Iris pigment epithelial cell (primary cell): ENCODE results near the gene BEST3.
A peak's percentile ranks its signal among the peaks of the same experiment; 100 is the strongest.
"Not testable (repeated sequence)": the region's sequence is repeated elsewhere in the genome, so short reads cannot be mapped to it uniquely, and the experiment has no call there.

Experiments
- DNase-seq: peaks from one replicate; pipeline ENCODE4 v3.0.0-alpha.2; 2011; ENCODE audit warnings: low read depth

Gene BEST3

DNA sequence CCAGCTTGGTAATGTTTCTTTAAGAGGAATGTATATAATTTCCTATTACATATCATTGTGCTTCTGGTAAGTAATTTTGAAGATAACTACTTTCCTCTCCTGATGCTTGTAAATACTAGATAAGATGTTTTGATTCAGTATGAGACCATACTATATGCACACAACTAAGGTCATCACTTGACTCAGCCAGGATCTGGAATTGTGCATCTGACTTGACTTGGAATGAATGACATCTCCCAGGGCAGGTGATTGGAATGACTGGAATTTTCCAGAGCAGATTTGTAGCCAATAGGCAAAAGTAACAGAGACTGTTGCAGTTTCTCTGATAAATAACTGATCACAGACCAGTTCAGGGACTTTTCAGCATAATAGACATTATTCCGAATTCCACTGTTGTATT is 11.1 kb downstream of the BEST3 start:
- peak; percentile 62 for DNase-seq

DNA sequence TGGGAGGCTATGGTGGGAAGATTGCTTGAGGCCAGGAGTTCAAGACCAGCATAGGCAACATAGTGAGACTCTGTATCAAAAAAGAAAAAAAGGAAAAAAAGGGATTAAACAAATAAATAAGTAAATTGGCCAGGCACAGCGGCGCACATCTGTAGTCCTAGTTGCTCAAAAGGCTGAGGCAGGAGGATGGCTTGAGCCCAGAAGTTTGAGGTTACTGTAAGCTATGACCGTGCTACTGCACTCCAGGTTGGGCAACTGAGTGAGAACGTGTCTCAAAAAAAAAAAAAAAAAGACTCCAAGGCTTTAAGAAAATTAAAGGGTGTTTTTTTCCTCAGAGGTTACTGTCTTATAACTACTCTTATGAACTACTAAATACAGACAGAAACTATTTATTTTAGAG is 11.7 kb downstream of the BEST3 start:
- peak; percentile 64 for DNase-seq

DNA sequence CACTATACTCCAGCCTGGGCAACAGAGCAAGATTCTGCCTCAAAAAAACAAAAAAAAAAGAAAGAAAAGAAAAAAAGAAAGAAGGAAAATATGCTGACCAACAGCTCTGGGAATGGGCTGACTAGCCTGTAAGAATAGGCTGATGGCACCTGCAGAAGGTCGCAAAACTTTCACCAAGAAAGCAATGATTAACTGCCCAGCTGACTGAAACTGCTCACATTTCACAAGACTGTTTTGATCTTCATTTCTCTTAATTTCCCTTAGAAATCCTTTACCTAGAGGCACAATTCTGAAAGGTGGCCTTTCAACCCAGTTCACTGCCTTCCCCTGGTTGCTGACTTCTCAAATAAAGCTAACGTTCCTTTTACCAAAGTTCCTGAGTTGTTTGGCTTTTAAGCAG is 12.4 kb downstream of the BEST3 start:
- no peak for DNase-seq

DNA sequence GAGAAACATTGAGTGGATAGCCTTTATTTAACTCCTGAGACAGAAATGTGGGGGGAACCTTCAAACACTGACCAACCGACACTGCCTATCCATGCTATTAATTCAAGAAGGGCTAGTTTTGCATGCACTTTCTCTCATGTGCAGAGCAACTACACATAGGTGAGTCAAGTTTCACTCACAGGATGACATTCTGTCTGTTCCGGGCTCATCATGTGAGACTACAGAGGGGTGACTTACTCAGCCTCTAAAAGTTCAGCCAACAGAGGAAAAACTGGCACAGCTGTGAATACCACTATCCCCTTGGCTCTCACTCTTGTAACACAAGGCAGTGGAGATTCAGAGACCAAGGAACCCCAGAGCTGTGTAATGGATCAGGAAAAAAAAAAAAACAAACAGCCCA is 13.3 kb downstream of the BEST3 start:
- peak; percentile 65 for DNase-seq

DNA sequence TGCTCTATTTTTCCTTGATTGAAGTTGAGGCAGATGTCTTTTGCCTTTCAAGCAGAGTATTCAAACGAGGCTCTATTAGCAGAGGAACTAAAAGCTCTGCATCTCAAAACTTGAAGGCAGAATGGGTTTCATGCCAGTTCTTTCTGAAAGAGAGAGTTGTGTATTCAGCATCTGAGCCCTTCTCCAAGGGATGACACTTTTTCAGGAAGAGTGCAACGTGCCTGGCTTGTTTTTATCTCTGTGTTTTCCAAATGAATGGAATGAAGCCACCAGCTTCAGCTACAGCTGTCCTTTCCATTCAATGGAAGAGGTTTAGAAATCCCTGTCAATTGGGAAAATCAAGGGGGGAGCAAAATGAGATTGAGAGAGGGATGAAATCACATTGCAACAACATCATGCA is 14.6 kb downstream of the BEST3 start:
- no peak for DNase-seq

DNA sequence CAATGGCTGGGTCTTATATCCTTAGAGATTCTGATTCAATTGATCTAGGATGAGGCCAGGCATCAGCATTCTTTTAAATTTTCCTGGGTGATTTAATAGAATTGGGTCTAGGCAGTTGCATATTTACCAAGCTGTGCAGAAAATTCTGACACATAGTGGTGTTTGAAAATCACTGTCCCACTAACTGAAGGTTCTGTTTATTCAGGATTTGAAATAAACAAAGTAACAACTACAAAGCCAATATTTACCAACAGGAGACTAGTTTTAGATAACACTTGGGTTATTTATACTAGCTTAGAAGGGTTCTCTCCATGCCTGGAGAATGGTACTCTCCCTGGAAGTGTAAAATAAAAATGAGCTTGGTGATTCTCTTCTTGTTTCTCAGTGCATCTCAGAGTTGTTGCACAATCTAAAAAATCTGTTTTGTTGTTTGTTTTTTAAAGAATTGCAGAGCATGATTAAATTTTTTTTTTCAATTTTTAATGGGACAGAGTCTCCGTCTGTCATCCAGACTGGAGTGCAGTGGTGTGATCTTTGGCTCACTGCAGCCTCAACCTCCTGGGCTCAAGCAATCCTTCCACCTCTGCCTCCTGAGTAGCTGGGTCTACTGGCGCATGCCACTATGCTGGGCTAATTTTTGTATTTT is 16.9 kb downstream of the BEST3 start:
- DNase-seq, result no peak

DNA sequence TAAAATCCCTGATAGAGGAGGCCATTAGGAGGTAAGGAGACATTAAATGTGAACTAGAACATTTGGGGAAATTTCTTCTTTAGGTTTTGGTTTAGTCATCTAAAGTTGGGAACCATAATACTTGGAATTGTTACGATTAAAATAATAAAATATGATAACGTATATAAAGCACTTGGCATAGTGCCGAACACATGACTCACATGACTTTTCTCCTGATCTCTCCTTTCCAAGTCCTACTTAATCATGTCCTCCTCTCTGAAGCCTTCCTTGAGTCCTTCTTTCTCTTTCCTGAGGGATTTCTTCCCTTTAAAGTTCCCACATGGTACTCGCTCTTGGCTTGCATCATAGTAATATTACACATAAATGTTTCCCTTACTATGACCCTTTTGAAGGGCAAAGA is 20.0 kb downstream of the BEST3 start:
- peak; percentile 27 for DNase-seq

DNA sequence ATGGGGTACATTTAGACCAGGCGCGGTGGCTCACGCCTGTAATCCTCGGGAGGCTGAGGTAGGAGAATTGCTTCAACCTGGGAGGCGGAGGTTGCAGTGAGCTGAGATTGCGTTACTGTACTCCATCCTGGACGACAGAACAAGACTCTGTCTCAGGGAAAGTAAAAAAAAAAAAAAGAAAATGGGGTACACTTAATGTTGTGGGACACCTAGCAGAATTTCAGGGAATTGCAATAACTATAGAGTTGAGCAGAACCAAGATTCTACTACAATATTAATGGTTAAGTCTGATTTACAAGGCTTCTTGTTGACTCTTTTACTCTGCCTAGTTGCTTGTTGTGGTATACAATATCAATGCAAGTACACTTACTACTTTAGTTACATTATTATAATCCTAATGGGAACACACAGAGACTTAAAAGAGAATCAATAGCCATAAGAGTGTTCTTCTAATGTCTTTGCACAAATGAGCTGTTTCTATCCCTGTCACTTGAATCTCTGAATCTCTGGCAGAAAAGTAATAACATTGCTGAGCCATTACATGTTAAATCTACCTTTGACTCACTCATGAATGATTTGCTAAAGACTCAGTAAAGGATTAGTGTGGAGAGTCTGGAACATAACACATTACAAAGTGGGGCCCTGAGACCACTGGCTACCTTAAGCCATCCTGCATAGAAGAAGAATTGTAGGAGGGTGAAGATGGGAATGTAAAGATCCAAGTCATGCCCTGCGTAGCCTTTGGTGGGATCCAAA is 22.7 kb downstream of the BEST3 start:
- peak; percentile 38 for DNase-seq

DNA sequence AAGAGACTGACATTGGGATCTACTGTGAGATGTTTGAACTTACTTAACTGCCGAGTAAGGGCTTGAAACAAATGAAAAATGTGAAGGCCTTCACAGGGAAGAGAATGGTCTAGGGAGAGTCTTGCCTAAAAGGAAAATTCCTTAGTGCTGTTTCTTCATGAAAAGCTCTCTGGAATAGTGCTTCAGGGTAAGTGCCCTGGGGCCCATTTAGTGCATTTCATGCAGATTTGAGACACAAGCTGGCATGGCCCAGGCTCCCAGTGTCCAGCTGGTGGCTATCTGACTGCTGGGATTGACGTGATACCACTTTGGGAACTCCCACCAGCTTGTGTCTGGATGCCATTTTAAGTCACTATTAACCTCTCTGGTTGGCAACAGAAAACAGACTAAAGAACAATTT is 26.9 kb downstream of the BEST3 start:
- no peak for DNase-seq

DNA sequence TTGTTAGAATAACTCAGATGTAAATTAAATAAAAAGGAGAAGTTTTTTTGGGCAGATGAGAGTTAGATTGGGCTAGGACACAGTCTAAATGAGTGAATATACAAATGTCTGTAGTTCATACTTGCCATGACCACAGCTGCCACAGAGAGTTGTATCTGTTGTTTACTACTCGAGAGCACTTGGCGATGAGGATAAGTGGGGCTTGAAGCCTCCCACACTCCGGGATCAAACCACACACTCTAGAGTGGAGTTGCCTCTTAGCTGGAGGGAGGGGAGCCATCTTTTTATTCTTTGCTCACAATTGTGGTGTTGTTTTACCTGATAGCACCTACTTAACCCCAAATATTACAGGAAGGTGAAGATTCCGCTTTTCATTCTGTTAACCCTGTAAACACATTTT is 27.5 kb downstream of the BEST3 start:
- DNase-seq, result no peak

DNA sequence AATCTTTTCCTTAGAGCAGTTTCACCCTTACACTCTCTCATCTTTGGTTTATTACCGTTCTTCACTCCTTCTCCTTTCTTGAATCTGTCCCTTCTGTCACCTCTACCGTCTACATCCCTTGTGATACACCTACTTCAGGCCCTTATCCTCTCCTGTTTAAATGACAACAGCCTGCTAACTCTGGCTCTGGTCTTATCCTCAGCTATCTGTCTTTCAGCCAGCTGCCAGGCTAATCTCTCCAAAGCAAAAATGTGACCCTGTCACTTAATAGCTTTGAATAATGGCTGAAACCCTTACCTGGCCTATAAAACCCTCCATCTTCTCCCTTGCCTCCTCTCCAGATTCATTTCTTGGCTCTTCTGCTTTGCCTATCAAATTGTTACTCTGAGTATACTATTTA is 32.3 kb downstream of the BEST3 start:
- DNase-seq, result no peak

DNA sequence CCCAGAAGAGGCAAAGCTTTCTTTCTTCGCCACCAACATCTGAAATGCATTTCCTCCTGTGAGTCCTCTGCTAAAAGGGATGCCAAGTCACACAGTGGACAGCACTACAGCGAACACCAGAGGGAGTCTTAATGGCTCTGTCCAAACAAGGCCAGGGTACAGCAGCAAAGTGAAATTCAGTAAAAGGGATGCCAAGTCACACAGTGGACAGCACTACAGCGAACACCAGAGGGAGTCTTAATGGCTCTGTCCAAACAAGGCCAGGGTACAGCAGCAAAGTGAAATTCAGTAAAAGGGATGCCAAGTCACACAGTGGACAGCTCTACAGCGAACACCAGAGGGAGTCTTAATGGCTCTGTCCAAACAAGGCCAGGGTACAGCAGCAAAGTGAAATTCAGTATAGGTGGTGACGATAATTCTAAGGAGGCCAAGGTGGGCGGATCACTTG is 34.1 kb downstream of the BEST3 start:
- not testable (repeated sequence) for DNase-seq

DNA sequence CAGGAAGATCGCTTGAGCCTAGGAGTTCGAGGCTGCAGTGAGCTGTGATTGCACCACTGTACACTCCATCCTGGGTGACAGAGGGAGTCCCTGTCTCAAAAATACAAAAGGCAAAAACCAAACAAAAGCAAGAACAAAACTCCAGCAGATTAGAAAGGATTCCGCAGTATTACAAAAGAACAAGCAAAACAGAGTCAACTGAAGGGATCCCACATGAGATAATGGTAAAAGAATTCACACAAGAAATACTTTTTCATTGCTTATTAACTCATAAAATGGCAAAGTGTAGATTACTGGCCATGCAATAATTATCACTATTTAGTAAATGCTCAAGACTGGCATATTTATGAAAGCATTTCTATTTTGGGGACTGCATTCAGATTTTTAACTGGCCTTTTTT is 35.4 kb downstream of the BEST3 start:
- DNase-seq, result no peak

DNA sequence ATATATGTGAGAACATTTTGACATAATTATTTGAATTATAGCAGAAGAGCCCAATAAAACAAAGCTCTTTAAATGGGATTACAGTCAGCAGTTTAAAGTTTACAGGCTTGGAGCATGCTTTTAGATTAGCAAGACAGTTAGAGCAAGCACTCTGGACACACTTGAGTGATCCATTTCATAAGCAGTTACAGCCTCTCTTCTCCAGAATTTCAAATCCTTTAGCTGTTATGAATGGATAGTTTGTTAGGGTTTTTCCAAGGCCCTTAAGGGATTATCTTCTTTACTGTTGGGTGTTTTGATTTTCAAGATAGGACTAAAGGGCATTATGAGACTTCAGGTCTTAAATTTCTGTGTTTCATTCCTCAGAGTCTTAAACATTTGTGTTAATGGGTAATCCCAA is 36.3 kb downstream of the BEST3 start:
- DNase-seq, result no peak

DNA sequence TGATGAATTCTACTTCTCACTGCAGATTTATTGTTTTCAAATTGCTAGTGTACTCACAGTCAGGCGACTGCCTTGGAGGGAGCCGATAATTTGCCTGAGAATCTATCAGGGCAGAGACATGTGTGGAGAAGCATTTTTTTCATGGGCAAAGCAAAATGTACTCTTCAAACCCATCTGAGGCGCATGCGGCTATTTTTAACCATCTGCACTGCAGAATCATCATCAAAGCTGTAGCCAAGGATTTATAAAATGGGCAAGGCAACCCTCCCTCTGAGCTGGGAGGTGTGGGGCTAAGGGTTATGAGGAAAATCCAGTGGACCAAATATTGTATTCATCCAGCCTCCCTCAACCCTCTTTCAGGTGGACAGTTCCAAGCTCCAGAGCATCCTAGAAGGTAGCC is 37.7 kb downstream of the BEST3 start:
- no peak for DNase-seq

DNA sequence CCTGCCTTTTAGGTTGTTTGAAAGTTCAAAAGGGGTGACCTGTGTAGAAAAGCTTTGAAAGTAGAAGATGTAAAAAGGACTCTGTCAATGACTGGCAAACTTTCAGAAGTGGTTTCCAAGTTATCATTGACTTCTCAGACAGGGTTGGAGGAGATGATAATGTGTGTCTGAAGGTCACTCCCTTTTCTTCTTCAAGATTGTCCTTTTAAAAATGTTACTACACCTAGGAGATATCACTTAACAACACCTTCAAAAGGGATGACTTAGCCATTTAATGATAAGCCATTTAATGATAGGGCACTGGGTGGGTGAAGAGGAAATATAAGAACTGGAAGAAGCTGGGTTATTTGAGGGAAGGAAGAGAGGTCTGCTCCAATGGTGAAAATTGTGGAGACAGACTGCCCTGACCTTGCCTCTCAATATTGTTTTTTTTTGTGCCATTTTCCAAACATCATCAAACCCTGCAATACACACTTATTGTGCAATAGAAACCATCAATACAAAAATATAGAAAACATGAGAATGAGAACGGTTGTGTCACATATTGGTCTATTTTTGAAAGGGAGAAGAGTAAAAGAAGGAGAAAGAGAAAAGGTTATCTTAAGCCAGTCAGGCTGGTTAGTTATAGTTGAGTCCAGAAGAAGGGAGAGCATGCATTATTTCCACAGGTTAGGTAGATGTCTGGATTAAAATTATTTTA is 38.8 kb downstream of the BEST3 start:
- DNase-seq, result no peak

DNA sequence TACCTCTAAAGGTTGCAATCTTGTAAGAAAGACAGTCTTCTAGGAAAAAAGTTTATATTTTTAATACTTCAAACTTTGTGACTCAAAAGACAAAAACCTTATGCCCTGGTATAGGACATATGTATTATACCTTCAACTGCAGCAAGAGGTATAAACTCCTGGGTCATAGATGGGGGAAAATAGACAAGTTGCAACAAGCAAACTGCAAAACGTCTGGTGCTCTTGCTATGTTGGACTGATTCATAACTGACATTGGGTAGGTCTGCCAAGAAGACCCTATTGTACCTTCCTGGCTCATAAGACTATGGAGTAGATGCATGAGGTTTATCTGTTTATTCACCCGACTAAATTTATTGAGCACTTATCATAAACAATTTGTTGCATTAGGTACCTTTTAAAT is 40.9 kb downstream of the BEST3 start:
- no peak for DNase-seq

DNA sequence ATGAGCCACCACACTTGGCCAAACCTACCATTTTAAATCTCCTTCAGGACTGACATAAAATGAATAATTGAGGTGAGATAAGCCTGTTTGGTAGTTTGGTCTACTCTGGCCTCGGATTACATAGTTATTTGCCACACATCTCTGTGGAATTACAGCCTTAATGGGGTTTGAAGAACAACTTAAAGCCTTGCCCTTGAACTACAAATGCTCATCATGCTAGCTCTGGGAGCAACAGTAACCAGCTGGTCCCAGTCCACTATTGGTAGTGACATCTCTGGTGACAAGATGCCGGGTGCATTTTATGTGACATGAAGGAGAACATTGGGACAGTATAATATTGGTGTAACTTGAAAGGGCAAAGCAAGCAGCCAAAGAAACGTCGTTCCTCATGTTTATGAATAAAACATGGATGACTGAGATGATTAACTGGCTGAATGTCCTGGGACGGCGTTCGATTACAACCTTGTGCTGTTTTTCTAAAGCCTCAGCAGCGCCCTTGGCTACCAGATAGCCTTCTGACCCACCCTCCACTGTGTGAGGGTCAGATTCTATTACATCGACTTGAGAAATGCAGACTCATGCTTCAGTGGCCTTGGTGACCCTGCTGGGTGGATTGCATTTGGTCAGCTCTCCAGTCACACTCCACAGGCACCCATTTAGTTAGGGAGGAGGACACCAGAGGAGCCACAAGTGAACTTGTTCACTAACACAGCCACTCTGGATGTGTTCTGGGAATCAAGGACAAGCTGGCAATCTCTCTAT is 41.5 kb downstream of the BEST3 start:
- DNase-seq, result peak; percentile 79

DNA sequence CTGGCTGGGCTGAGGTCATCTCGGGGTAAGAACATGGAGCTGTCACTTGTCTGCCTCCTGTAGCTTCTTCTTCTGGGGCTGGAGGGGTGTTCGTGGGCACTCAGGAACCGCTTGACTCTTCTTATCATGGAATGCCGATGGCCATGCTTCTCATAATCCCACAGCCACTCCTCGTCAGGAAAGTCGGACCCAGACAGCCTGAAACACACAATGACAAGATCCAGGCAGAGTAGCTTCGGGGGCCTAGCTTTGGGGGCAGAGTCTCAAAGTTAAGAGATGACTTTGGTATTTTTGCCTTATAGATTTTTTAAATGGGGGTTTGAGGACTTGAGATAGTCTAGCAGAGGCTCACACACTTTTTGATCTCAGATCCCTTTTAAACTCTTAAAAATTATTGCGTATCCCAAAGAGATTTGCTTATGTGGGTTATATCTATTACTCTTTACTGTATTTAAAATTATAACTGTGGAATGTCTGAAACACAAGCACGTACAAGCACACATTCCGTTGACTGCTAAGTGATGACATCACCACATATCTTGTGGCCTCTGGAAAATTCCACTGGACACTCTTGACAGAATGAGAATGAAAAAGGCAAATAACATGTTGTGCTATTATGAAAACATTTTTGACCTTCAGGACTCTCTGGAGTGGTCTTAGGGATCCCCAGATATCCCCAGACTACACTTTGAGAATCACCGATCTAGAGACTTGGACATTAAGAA is 43.3 kb downstream of the BEST3 start:
- peak; percentile 95 for DNase-seq

DNA sequence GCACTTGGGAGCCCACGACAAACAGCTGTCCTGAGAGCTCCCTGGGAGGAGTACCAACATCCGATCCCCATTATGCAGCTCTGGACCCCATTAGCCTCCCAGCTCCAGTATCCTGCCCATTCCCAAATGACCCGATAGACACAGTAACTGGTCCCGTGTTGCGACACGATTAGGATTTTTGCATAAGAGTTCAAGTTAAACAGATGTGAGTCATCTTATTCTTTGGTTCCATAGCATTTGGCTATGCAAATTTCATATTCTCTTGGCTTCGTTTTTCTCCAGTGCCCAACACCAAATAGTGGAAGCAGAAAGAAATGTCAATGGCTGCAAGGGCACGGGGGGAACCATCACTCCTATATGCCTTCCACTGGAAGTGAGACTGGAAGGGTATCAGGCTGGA is 45.4 kb downstream of the BEST3 start:
- DNase-seq, result peak; percentile 52

DNA sequence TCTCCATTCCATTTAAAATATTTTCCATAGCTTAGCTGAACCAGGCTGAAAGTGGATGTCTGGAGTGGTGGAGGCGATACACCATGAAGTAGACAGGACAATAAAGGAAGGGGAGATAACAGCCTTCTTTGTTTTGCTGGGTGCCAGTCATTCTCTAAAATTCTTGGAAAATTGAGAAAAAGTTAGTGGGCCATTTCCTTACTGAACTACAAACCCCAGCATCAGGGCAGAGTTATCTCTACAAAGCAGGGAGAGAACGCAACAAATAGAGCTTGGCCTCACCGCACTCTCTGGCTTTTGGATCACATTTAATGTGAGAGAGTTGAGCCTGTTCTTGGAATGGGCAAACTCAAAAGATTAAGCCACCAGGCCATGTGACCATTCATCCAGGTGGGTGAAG is 47.2 kb downstream of the BEST3 start:
- DNase-seq, result no peak

DNA sequence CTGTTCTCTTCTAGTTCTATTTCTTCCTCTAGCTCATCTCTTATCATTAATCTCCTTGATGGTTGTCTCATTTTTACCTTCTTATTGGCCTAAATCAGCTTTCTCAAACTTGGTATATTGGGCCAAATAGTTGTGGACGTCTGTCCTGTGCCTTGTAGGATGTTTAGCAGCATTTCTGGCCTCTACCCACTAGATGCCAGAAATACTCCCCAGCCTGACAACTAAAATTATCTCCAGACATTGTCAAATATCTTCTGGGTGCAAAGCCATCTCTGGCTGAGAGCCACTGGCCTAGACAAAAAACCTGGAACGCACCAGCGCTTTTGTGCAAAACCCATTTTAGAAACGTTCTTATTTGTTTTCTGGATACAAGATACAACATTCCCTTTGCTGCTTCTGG is 49.6 kb downstream of the BEST3 start:
- DNase-seq, result no peak
